ENCODE data around the gene ACKR2. TPM values are rescaled to one million over a fixed set of nuclear protein-coding genes. Genes with fewer than 3 reads are reported as not detected.

ACKR2 gene
- total and polyA plus RNA-seq, 2 of the 13 experiments (the other 11 are each of a cell fraction or from before 2014, with no cell fraction given), result 1.1 to 1.9 TPM

- TF ChIP-seq DMTF1 (CRISPR knock-in tag; IDR thresholded peaks at IDR 0.05), result no peak
- TF ChIP-seq ZNF230 (CRISPR knock-in tag; IDR thresholded peaks at IDR 0.05), result no peak
- no peak for TF ChIP-seq SSRP1 (CRISPR knock-in tag; IDR thresholded peaks at IDR 0.05)
- TF ChIP-seq TCF12 (IDR thresholded peaks at IDR 0.05), result no peak
- peak; percentile 82; the same call in 1 of the 2 replicates for TF ChIP-seq TCF12 (CRISPR knock-in tag; IDR thresholded peaks at IDR 0.05)
- TF ChIP-seq POGK (CRISPR knock-in tag; conservative IDR thresholded peaks at IDR 0.05), result 0 out of 2 replicates have a peak, but pooled peaks have one; percentile 32
- TF ChIP-seq ARID5B (CRISPR knock-in tag; IDR thresholded peaks at IDR 0.05), result peak; percentile 92
- TF ChIP-seq, protein P1, sequence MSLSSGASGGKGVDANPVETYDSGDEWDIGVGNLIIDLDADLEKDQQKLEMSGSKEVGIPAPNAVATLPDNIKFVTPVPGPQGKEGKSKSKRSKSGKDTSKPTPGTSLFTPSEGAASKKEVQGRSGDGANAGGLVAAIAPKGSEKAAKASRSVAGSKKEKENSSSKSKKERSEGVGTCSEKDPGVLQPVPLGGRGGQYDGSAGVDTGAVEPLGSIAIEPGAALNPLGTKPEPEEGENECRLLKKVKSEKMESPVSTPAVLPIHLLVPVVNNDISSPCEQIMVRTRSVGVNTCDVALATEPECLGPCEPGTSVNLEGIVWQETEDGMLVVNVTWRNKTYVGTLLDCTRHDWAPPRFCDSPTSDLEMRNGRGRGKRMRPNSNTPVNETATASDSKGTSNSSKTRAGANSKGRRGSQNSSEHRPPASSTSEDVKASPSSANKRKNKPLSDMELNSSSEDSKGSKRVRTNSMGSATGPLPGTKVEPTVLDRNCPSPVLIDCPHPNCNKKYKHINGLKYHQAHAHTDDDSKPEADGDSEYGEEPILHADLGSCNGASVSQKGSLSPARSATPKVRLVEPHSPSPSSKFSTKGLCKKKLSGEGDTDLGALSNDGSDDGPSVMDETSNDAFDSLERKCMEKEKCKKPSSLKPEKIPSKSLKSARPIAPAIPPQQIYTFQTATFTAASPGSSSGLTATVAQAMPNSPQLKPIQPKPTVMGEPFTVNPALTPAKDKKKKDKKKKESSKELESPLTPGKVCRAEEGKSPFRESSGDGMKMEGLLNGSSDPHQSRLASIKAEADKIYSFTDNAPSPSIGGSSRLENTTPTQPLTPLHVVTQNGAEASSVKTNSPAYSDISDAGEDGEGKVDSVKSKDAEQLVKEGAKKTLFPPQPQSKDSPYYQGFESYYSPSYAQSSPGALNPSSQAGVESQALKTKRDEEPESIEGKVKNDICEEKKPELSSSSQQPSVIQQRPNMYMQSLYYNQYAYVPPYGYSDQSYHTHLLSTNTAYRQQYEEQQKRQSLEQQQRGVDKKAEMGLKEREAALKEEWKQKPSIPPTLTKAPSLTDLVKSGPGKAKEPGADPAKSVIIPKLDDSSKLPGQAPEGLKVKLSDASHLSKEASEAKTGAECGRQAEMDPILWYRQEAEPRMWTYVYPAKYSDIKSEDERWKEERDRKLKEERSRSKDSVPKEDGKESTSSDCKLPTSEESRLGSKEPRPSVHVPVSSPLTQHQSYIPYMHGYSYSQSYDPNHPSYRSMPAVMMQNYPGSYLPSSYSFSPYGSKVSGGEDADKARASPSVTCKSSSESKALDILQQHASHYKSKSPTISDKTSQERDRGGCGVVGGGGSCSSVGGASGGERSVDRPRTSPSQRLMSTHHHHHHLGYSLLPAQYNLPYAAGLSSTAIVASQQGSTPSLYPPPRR (CRISPR knock-in tag; IDR thresholded peaks at IDR 0.05; ENCODE audit: borderline replicate concordance), result peak; percentile 77
- TF ChIP-seq HNRNPK (IDR thresholded peaks at IDR 0.05; ENCODE audit: low read depth, low read length, poor library complexity, severe bottlenecking), result no peak
- no peak for TF ChIP-seq SOX6 (IDR thresholded peaks at IDR 0.05)
- TF ChIP-seq SOX6 (CRISPR knock-in tag; IDR thresholded peaks at IDR 0.05), result peak; percentile 85
- TF ChIP-seq SETDB1 (CRISPR knock-in tag; IDR thresholded peaks at IDR 0.05; ENCODE audit: borderline replicate concordance), result no peak
- peak; percentile 65; the same call in 1 of the 2 replicates for TF ChIP-seq ZNF644 (CRISPR knock-in tag; IDR thresholded peaks at IDR 0.05; ENCODE audit: low read depth)
- no peak for TF ChIP-seq MYNN (CRISPR knock-in tag; IDR thresholded peaks at IDR 0.05; ENCODE audit: low read depth)
- no peak for TF ChIP-seq SRSF1 (optimal IDR thresholded peaks at IDR 0.05; ENCODE audit: low read depth, low read length)
- TF ChIP-seq THAP11 (CRISPR knock-in tag; IDR thresholded peaks at IDR 0.05), result peak; percentile 40; the same call in 1 of the 2 replicates
Observed at GRCh38 chr3:42875325-42876151, 66.3 kb downstream of the ACKR2 start, which contains the start of gene CYP8B1 (continued).
